ENCODE data around the gene LARGE2. TPM values are rescaled to one million over a fixed set of nuclear protein-coding genes. Genes with fewer than 3 reads are reported as not detected.

Gene LARGE2
- total RNA-seq, 1 donor from 2014 or later, result 5.0 TPM

DNA sequence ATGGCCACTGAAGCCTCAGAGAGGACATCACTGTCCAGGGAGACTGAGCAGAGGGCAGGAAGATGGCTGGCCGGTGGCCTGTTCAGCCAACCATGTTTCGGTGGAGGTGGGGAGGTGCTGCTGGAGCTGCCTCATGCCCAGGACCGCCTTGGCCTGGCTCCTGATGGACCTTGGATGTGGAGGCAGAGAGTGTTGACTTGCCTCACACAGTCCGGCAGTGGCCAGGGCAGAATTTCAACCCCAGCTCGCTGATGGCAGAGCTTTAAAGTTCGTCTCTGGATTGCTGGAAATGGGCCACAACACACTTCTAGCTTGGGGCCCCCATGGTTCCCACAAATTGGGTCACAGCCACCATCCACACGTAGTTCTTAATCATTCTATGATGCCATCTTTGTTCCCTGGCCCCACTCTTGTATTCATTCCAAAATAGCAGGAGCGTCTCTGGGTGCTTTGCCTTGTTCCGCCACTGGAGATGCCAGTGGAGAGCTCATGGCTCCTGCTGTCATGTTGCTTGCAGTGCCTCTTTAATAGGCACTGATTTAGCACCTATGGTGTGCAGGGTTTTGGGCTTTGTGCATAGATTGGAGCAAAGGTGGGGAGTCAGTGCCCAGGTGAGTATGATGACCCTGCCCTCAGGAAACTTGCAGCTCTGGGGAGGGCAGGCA, 31.4 kb upstream of the LARGE2 start:
- Histone ChIP-seq H3K9me3 (no peaks in the 10 kb centered on the region), H3K36me3 (no peaks in the 10 kb centered on the region), H3K4me3 (no peak overlapping the region), H3K4me1 (no peaks in the 10 kb centered on the region), H3K27ac (no peak overlapping the region), H3K27me3 (ENCODE audit: low read depth) (peaks cover 3% of the 10 kb centered on the region)
- DNase-seq (no peak), ATAC-seq (no peak)
- TF ChIP-seq, protein P1, sequence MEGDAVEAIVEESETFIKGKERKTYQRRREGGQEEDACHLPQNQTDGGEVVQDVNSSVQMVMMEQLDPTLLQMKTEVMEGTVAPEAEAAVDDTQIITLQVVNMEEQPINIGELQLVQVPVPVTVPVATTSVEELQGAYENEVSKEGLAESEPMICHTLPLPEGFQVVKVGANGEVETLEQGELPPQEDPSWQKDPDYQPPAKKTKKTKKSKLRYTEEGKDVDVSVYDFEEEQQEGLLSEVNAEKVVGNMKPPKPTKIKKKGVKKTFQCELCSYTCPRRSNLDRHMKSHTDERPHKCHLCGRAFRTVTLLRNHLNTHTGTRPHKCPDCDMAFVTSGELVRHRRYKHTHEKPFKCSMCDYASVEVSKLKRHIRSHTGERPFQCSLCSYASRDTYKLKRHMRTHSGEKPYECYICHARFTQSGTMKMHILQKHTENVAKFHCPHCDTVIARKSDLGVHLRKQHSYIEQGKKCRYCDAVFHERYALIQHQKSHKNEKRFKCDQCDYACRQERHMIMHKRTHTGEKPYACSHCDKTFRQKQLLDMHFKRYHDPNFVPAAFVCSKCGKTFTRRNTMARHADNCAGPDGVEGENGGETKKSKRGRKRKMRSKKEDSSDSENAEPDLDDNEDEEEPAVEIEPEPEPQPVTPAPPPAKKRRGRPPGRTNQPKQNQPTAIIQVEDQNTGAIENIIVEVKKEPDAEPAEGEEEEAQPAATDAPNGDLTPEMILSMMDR (IDR thresholded peaks at IDR 0.05), result no peak
- intact Hi-C loops (cut with DNase I), result no loop called here

GRCh38 chr11:45892856-45893255, 29.6 kb upstream of the LARGE2 start:
- ATAC-seq (no peak), DNase-seq (no peak)
- no peaks in the 10 kb centered on the region for H3K4me1 ChIP-seq
- intact Hi-C loops (cut with DNase I), result no loop called here
- H3K4me3 ChIP-seq, result no peak overlapping the region
- no peaks in the 10 kb centered on the region for H3K9me3 ChIP-seq
- H3K36me3 ChIP-seq, result no peaks in the 10 kb centered on the region
- H3K27ac ChIP-seq, result no peak overlapping the region
- TF ChIP-seq, protein P1 (IDR thresholded peaks at IDR 0.05), result no peak
- H3K27me3 ChIP-seq (ENCODE audit: low read depth), result peaks cover 8% of the 10 kb centered on the region

GRCh38 chr11:45894555-45895247, 27.8 kb upstream of the LARGE2 start:
- no peaks in the 10 kb centered on the region for H3K9me3 ChIP-seq
- no peak overlapping the region for H3K27ac ChIP-seq
- peaks cover 8% of the 10 kb centered on the region for H3K4me1 ChIP-seq
- intact Hi-C loops (cut with DNase I), result no loop called here
- DNase-seq, result no peak
- no peaks in the 10 kb centered on the region for H3K36me3 ChIP-seq
- no peak overlapping the region for H3K4me3 ChIP-seq
- peaks cover 17% of the 10 kb centered on the region for H3K27me3 ChIP-seq (ENCODE audit: low read depth)
- no peak for ATAC-seq
- TF ChIP-seq, protein P1 (IDR thresholded peaks at IDR 0.05), result no peak

DNA sequence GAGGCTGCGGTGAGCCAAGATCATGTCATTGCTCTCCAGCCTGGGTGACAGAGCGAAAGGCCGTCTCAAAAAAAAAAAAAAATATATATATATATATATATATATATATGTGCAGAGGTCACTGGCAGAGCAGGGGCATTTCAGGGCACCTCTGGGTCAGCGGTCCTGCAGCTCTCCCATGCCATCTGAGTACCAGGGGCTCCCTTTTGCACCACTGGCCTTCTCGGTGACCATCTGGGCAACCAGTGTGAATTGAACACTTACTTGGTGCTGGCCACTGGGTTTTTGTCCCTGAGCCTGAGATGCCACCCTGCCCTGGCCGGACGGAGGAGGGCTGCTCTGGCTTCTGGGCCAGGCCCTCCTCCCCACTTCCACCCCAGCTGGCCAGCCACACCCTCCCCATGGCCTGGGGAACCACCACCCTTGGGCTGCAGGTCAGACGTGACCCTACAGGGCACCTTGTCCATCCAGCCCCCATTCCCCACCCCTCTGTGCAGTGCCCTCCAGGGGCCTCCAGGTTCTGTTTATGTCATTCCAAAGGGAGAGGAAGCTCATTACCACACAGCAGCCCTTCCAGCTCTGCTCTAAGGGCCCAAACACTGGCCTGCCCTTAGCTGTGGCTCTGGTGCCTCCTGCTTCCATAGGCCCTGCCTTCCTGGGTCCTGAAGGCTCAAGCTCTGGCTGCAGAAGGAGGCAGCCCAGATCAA, 26.8 kb upstream of the LARGE2 start:
- H3K36me3 ChIP-seq, result no peaks in the 10 kb centered on the region
- no peak overlapping the region for H3K4me3 ChIP-seq
- H3K9me3 ChIP-seq, result no peaks in the 10 kb centered on the region
- intact Hi-C loops (cut with DNase I), result no loop called here
- H3K4me1 ChIP-seq, result peaks cover 13% of the 10 kb centered on the region
- TF ChIP-seq, protein P1 (IDR thresholded peaks at IDR 0.05), result no peak
- no peak overlapping the region for H3K27ac ChIP-seq
- no peak for ATAC-seq
- no peak for DNase-seq
- H3K27me3 ChIP-seq (ENCODE audit: low read depth), result peaks cover 23% of the 10 kb centered on the region

- intact Hi-C loops (cut with DNase I), result no loop called here
- H3K27ac ChIP-seq, result no peak overlapping the region
- DNase-seq (no peak), ATAC-seq (no peak)
- TF ChIP-seq, protein P1 (IDR thresholded peaks at IDR 0.05), result no peak
- peaks cover 27% of the 10 kb centered on the region for H3K27me3 ChIP-seq (ENCODE audit: low read depth)
- no peaks in the 10 kb centered on the region for H3K9me3 ChIP-seq
- no peaks in the 10 kb centered on the region for H3K36me3 ChIP-seq
- H3K4me1 ChIP-seq, result peaks cover 17% of the 10 kb centered on the region
- H3K4me3 ChIP-seq, result no peak overlapping the region
Observed at GRCh38 chr11:45896422-45896984, 26.0 kb upstream of the LARGE2 start.
